ENCODE measurements around the gene SYCP3. TPM values are rescaled to one million over a fixed set of nuclear protein-coding genes. Genes with fewer than 3 reads are reported as not detected.
A peak's percentile ranks its signal among the peaks of the same experiment; 100 is the strongest.

SYCP3 gene
- total and polyA plus RNA-seq, 2 of the 13 experiments (the other 11 are each of a cell fraction or from before 2014, with no cell fraction given), result not detected

GRCh38 chr12:101696251-101697196 lies 42.7 kb downstream of the SYCP3 start (continued):
- no peak for TF ChIP-seq POLR2AphosphoS2 (IDR thresholded peaks at IDR 0.05; ENCODE audit: low read depth, low read length)
- no peak for TF ChIP-seq KIAA2018 (CRISPR knock-in tag; IDR thresholded peaks at IDR 0.05; ENCODE audit: borderline replicate concordance)
- TF ChIP-seq SIN3B (IDR thresholded peaks at IDR 0.05; ENCODE audit: low read length), result no peak
- TF ChIP-seq FUBP1 (CRISPR knock-in tag; IDR thresholded peaks at IDR 0.05; ENCODE audit: borderline replicate concordance), result no peak
- no peak; the same call in 1 of the 2 replicates for TF ChIP-seq MED13 (CRISPR knock-in tag; IDR thresholded peaks at IDR 0.05)
- peak; percentile 80 for TF ChIP-seq SALL1 (CRISPR knock-in tag; IDR thresholded peaks at IDR 0.05)
- no peak for TF ChIP-seq RBFOX2 (IDR thresholded peaks at IDR 0.05; ENCODE audit: low read depth, low read length)
- peak; percentile 80; the same call in 1 of the 2 replicates for TF ChIP-seq HDAC1 (CRISPR knock-in tag; IDR thresholded peaks at IDR 0.05)
- no peak for TF ChIP-seq ZBTB7A (CRISPR knock-in tag; IDR thresholded peaks at IDR 0.05)
- TF ChIP-seq MIER3 (CRISPR knock-in tag; IDR thresholded peaks at IDR 0.05; ENCODE audit: borderline replicate concordance), result 0 out of 2 replicates have a peak, but pooled peaks have one; percentile 63
- TF ChIP-seq AKNA (CRISPR knock-in tag; IDR thresholded peaks at IDR 0.05; ENCODE audit: borderline replicate concordance), result no peak
